GM12873 (cell line): ENCODE results near the gene TWIST2.

Source experiments
- TF ChIP-seq, protein P1 (sequence below): IDR thresholded peaks from 2 replicates; pipeline ENCODE4 v1.5.1; 2012; ENCODE audit warnings: low read depth, mild to moderate bottlenecking, moderate library complexity, low read length, control low read depth; ENCODE audit not compliant: insufficient read depth; ENCODE audit errors: missing control alignments

Gene TWIST2

DNA sequence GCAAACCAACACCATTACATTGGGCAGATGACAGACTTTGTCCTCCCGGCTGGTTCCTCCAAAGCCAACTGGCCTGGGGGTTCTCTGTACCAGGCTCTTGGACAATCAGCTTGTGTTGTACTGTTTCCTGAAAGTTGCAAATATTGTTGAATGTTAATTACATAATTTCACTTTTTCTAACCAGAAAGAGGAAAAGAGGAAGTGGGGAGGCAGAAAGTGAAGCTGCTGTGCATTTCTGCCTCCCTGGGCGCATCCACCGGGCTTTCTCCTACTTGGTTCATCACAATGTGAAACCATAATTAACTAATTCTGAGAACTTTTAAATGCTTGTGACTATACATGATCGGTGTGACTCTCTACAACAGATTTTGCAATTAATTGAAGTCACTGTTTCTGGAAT is 10.1 kb downstream of the TWIST2 start:
- TF ChIP-seq, protein P1, sequence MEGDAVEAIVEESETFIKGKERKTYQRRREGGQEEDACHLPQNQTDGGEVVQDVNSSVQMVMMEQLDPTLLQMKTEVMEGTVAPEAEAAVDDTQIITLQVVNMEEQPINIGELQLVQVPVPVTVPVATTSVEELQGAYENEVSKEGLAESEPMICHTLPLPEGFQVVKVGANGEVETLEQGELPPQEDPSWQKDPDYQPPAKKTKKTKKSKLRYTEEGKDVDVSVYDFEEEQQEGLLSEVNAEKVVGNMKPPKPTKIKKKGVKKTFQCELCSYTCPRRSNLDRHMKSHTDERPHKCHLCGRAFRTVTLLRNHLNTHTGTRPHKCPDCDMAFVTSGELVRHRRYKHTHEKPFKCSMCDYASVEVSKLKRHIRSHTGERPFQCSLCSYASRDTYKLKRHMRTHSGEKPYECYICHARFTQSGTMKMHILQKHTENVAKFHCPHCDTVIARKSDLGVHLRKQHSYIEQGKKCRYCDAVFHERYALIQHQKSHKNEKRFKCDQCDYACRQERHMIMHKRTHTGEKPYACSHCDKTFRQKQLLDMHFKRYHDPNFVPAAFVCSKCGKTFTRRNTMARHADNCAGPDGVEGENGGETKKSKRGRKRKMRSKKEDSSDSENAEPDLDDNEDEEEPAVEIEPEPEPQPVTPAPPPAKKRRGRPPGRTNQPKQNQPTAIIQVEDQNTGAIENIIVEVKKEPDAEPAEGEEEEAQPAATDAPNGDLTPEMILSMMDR: no peak

DNA sequence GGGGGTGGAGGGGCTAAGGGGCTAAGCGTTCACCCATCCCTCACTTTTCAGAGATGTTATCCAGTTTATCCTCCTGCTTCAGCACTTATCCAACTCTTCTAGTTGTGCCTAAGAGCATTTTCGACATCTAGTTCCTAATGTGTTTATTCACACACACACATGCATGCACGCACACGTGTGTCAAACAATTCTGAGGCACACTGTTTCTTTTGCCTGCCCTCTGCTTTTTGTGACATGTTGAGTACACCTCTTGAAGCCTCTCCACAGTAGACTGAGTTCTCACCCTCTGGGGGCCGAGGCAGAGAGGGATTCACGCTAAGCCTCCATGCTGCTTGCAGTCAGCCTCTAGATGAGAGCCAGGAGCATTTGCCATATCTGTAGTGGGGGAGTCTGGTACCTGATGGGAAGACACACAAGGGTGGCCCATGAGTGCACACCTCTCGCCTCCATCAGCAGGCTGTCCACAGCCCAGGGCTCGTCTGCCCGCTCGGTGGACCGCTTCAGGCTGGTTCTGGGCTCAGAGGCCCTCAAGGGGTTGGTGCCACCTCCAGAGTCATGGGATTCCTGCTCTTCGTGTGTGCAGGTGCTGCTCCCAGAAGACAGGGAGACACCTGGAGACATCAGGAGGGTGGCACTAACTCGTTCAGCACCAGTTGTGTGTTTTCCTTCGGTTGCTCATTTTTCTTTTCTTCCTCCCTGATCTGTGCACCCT is 11.9 kb downstream of the TWIST2 start:
- TF ChIP-seq, protein P1: no peak

DNA sequence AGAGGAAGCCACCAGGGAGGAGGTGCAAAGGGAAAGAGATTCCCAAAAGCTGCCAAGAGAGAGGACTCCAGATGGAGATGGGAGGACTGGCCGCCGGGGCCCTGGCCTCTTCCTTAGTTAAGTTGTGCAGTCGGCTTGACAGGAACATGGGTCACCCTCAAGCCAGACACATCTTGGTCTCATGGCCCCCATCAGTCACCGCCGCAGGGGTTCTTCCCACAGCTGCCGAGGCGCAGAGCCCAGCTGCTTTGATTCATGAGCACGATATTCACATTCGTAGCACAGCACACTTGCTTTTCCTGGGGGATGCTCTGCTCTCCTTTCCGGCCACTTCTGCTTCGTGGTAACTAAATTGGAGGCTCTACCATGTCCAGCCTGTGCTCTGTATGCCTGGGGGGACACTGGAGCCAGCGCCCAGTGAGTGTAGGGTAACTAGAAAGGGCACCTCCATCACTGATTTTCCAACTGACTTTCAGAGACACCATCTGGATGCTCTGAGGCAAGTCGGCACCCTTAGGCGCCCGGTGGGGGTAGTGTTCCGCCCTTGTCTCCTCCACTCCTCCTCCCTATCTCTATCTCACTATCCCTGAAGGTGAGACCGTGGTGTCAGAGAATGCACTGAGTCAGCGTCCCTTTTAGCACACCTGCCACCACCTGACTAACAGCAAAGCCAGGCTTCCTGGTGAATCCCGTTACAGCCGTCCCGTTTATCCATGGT is 13.3 kb downstream of the TWIST2 start:
- TF ChIP-seq, protein P1: no peak

DNA sequence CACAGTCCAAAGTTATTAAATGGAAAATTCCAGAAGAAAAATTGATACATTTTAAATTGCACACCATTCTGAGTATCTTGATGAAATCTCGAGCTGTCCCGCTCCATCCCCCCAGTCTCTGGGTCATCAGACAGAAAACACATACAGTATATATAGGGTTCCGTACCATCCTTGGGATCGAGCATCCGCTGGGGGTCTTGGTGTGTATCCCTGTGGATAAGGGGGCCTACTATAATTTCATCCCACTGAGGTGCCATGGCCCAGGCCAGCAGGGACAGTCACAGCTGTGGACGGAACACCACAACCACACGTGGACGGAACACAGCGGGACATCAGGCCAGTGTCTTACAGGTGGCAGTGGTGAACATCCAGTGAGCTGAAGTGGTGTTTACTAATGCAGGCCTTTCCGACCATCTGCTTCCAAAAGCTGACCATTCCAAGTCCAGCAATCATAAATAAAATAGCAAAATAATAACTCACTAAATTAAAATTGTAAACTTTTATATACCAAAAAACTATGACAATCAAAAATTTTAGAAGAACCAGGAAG is 14.0 kb downstream of the TWIST2 start:
- TF ChIP-seq, protein P1: no peak

DNA sequence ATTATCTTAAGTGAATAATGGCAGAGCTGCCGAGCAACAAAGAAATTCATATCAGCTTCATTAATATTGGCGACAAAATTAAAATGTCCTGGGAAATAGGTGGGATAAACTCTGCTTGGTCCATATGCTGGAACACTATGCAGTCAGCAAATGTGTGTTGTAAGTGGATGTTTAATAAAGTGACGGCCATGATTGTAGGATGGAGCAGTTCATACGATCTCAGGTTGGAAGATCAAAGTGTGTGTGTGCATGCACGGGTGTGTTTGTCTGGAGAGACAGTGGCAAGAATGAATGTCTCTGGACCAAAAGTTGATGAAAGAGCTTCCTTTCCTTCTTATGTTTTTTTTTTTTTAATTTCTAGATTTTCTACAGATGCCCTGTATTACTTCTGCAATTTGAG is 14.8 kb downstream of the TWIST2 start:
- TF ChIP-seq, protein P1: no peak

DNA sequence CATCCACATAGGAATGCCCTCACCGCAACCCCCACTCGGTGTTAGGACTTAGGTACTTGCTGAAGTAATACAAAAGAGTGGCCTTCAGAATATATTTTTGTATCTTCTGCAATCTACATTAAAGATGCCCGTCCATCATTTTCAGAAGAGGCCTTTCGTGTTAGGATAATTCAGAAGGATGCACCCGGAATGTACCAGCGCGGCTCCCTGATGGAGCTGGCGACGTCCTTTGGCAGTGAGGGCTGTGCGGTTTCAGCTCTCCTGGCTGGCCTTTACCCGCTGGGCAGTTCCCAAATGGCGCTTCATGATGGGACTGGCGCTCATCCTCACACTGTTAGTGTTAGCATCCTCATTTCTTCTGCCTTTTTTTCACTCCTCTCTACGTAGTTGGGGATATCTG is 15.3 kb downstream of the TWIST2 start:
- TF ChIP-seq, protein P1: no peak

DNA sequence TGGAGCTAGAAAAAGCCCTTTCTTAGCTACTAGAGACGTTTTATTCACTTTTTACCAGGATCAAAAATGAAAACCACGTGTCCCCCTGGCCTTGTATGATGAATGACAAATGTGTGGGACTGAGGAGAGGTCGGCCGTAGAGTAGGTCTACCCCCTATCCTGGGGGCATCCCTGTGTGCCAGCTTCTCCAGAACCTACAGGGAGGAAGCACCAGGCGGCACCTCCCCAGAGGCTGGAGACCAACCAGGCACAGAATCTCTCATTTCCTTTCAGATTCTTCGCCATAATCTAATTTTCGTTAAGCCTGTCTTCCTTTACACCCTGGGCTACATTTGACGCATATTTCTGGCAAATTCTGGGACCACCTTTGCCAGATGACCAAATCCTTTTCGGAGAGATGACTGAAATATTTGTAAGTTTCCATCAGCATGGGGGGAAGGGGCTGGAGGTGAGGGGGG is 15.9 kb downstream of the TWIST2 start:
- TF ChIP-seq, protein P1: no peak
